Airway epithelial cell (primary cell): ENCODE measurements around the gene NHLRC2. TPM values are rescaled to one million over a fixed set of nuclear protein-coding genes. Genes with fewer than 3 reads are reported as not detected.

Experiments used
- total RNA-seq: library from RNA; depleted of rRNA; stranded (reverse); fragments of >200 nt; gene quantifications from 2 replicates; pipeline ENCODE4 v1.2.3, GENCODE V29; 2015

NHLRC2 gene, protein sequence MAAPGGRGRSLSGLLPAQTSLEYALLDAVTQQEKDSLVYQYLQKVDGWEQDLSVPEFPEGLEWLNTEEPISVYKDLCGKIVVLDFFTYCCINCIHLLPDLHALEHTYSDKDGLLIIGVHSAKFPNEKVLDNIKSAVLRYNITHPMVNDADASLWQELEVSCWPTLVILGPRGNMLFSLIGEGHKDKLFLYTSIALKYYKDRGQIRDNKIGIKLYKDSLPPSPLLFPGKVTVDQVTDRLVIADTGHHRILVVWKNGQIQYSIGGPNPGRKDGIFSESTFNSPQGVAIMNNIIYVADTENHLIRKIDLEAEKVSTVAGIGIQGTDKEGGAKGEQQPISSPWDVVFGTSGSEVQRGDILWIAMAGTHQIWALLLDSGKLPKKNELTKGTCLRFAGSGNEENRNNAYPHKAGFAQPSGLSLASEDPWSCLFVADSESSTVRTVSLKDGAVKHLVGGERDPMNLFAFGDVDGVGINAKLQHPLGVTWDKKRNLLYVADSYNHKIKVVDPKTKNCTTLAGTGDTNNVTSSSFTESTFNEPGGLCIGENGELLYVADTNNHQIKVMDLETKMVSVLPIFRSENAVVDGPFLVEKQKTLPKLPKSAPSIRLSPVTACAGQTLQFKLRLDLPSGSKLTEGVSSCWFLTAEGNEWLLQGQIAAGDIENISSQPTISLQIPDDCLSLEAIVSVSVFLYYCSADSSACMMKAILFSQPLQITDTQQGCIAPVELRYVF
- total RNA-seq = 10.4 and 36.3 TPM in 2 replicates

GRCh38 chr10:113854013-113854760 is at the start of gene NHLRC2, which contains the start of gene DCLRE1A:
NHLRC2 (plus strand) TSS chr10:113854661; CDS start chr10:113854873, 212 bp downstream.
DCLRE1A (minus strand) TSS chr10:113854082; CDS start chr10:113853182, 900 bp downstream.

Other genes starting within 250 kb of the NHLRC2 start
- not detected in 2 replicates for gene NRAP, start 190.6 kb upstream of the NHLRC2 start, total RNA-seq
- gene CASP7, start 174.7 kb upstream of the NHLRC2 start, total RNA-seq = 13.6 and 13.9 TPM in 2 replicates
- gene PLEKHS1, start 103.0 kb upstream of the NHLRC2 start, total RNA-seq = not detected in 2 replicates
- 3.9 and 5.1 TPM in 2 replicates for gene DCLRE1A, start 579 bp upstream of the NHLRC2 start, total RNA-seq
- gene ADRB1, start 189.2 kb downstream of the NHLRC2 start, total RNA-seq = 0.23 and 0.28 TPM in 2 replicates